ENCODE measurements around the gene CLCN6. TPM values are rescaled to one million over a fixed set of nuclear protein-coding genes. Genes with fewer than 3 reads are reported as not detected.

The CLCN6 gene
- total and polyA plus RNA-seq, 2 of the 13 experiments (the other 11 are each of a cell fraction or from before 2014, with no cell fraction given) = 14.9 to 19.3 TPM

- TF ChIP-seq PRDM10 (CRISPR knock-in tag; IDR thresholded peaks at IDR 0.05; ENCODE audit: low read depth) (peak; percentile 94; the same call in 1 of the 2 replicates), ZNF746 (CRISPR knock-in tag; IDR thresholded peaks at IDR 0.05) (peak; percentile 83), ZSCAN21 (CRISPR knock-in tag; IDR thresholded peaks at IDR 0.05; ENCODE audit: borderline replicate concordance) (peak; percentile 70; the same call in 1 of the 2 replicates), HNRNPK (IDR thresholded peaks at IDR 0.05; ENCODE audit: low read depth, low read length, poor library complexity, severe bottlenecking) (peak; percentile 71), ZNF639 (CRISPR knock-in tag; conservative IDR thresholded peaks at IDR 0.05) (peak; percentile 63), TFDP2 (CRISPR knock-in tag; IDR thresholded peaks at IDR 0.05) (peak; percentile 54), SMAD1 (CRISPR knock-in tag; IDR thresholded peaks at IDR 0.05; ENCODE audit: borderline replicate concordance, low read depth) (peak; percentile 65; the same call in 1 of the 2 replicates), BRD4 (CRISPR knock-in tag; IDR thresholded peaks at IDR 0.05) (0 out of 2 replicates have a peak, but pooled peaks have one; percentile 48), NR2F1 (CRISPR knock-in tag; IDR thresholded peaks at IDR 0.05) (peak; percentile 45 to 60), NFE2 (CRISPR knock-in tag; IDR thresholded peaks at IDR 0.05) (no peak), TCF7L2 (IDR thresholded peaks at IDR 0.05; ENCODE audit: low read depth, low read length) (no peak), U2AF2 (IDR thresholded peaks at IDR 0.05; ENCODE audit: low read depth, low read length) (no peak), SIX1 (CRISPR knock-in tag; IDR thresholded peaks at IDR 0.05; ENCODE audit: borderline replicate concordance) (peak; percentile 61; the same call in 1 of the 2 replicates), ZNF383 (CRISPR knock-in tag; IDR thresholded peaks at IDR 0.05; ENCODE audit: borderline replicate concordance) (no peak), ARID2 (CRISPR knock-in tag; IDR thresholded peaks at IDR 0.05; ENCODE audit: borderline replicate concordance) (no peak), ZNF251 (CRISPR knock-in tag; IDR thresholded peaks at IDR 0.05) (no peak), NONO (IDR thresholded peaks at IDR 0.05) (no peak), NONO (CRISPR knock-in tag; conservative IDR thresholded peaks at IDR 0.05) (peak; percentile 98), KDM5A (IDR thresholded peaks at IDR 0.05; ENCODE audit: borderline replicate concordance, low read length) (peak; percentile 94), ZNF282 (IDR thresholded peaks at IDR 0.05; ENCODE audit: partially characterized antibody) (no peak), ISL2 (CRISPR knock-in tag; IDR thresholded peaks at IDR 0.05) (peak; percentile 59), TP53 (CRISPR knock-in tag; conservative IDR thresholded peaks at IDR 0.05) (no peak), ZNF724P (CRISPR knock-in tag; IDR thresholded peaks at IDR 0.05; ENCODE audit: borderline replicate concordance) (peak; percentile 26), MZF1 (CRISPR knock-in tag; IDR thresholded peaks at IDR 0.05; ENCODE audit: borderline replicate concordance) (no peak)
These were observed at the start of gene CLCN6, which contains the start of gene MTHFR (continued) for GRCh38 chr1:11805422-11806306.

Measured in HepG2 (cell line).